Activated CD4-positive, CD25-positive, alpha-beta regulatory T cell treated with anti-CD3 and anti-CD28 coated beads, Interleukin-2, amount 50 U/mL, for 24 hours (primary cell): Measurements from ENCODE around the gene PPP1R37.

Source experiments
- ATAC-seq, 2 donors: fragments of 150-1000 bp; cut with Tn5 transposase; one replicate each; pipeline ENCODE4 v1.10.0; 2021; ENCODE audit warnings: mild to moderate bottlenecking in 1 of 2, moderate library complexity in 1 of 2

Gene PPP1R37

GRCh38 chr19:45171211-45171623 lies 78.2 kb downstream of the PPP1R37 start:
- ATAC-seq: peak; percentile 77 to 83

- peak; percentile 50 to 53 for ATAC-seq
Observed at GRCh38 chr19:45172173-45172572, 79.2 kb downstream of the PPP1R37 start.

GRCh38 chr19:45172611-45173208 lies 79.7 kb downstream of the PPP1R37 start:
- no peak for ATAC-seq

- ATAC-seq: no peak
Observed at GRCh38 chr19:45173816-45174215, 80.8 kb downstream of the PPP1R37 start.

- ATAC-seq: no peak
Observed at GRCh38 chr19:45175515-45176345, 82.8 kb downstream of the PPP1R37 start.

- ATAC-seq: peak; percentile 3 to 4
Observed at GRCh38 chr19:45177817-45178261, 84.9 kb downstream of the PPP1R37 start, which contains the start of gene TRAPPC6A. TSS of gene TRAPPC6A (minus strand) at chr19:45178237. CDS start at chr19:45178218, 19 bp downstream.

- ATAC-seq: peak; percentile 84 to 89
Observed at GRCh38 chr19:45178262-45179071, 85.5 kb downstream of the PPP1R37 start, which contains the start of gene BLOC1S3. TSS of gene BLOC1S3 (plus strand) at chr19:45178784. CDS start at chr19:45179297, 513 bp downstream.

- ATAC-seq: no peak
Observed at GRCh38 chr19:45179072-45179891, 86.3 kb downstream of the PPP1R37 start.

- no peak for ATAC-seq
Observed at GRCh38 chr19:45179892-45180370, 87.0 kb downstream of the PPP1R37 start.

GRCh38 chr19:45180936-45181335 lies 88.0 kb downstream of the PPP1R37 start:
- no peak for ATAC-seq

- no peak for ATAC-seq
Observed at GRCh38 chr19:45182758-45183157, 89.8 kb downstream of the PPP1R37 start.

GRCh38 chr19:45184115-45184514 lies 91.1 kb downstream of the PPP1R37 start:
- no peak for ATAC-seq

GRCh38 chr19:45186509-45187334 lies 93.7 kb downstream of the PPP1R37 start:
- ATAC-seq: no peak

- ATAC-seq: peak; percentile 53 to 63
Observed at GRCh38 chr19:45187421-45188100, 94.6 kb downstream of the PPP1R37 start.

GRCh38 chr19:45189971-45190370 lies 97.0 kb downstream of the PPP1R37 start:
- no peak for ATAC-seq

- no peak for ATAC-seq
Observed at GRCh38 chr19:45191375-45191774, 98.4 kb downstream of the PPP1R37 start.

- ATAC-seq: no peak
Observed at GRCh38 chr19:45195764-45196163, 102.8 kb downstream of the PPP1R37 start.
